Panc1 (cell line): ENCODE measurements around the gene KCNG2.

Experiments
- CTCF ChIP-seq: fragments of 450-650 bp; IDR thresholded peaks from 2 replicates; pipeline ENCODE4 v1.5.1; 2017; ENCODE audit warnings: mild to moderate bottlenecking
- POLR2AphosphoS5 ChIP-seq: IDR thresholded peaks from 2 replicates; pipeline ENCODE4 v1.6.1; 2012; ENCODE audit warnings: mild to moderate bottlenecking, low read depth, low read length, moderate library complexity
- TF ChIP-seq, protein P1 (sequence below), 2 experiments: IDR thresholded peaks; 2 replicates each; pipeline ENCODE4 v1.6.1; 2011 to 2012; ENCODE audit warnings: low read depth in 2 of 2, control low read depth in 1 of 2, low read length in 1 of 2, mild to moderate bottlenecking in 1 of 2, moderate library complexity in 1 of 2; ENCODE audit not compliant: insufficient read depth in 1 of 2

- TF ChIP-seq CTCF (no peak), POLR2AphosphoS5 (no peak)
- TF ChIP-seq, protein P1, sequence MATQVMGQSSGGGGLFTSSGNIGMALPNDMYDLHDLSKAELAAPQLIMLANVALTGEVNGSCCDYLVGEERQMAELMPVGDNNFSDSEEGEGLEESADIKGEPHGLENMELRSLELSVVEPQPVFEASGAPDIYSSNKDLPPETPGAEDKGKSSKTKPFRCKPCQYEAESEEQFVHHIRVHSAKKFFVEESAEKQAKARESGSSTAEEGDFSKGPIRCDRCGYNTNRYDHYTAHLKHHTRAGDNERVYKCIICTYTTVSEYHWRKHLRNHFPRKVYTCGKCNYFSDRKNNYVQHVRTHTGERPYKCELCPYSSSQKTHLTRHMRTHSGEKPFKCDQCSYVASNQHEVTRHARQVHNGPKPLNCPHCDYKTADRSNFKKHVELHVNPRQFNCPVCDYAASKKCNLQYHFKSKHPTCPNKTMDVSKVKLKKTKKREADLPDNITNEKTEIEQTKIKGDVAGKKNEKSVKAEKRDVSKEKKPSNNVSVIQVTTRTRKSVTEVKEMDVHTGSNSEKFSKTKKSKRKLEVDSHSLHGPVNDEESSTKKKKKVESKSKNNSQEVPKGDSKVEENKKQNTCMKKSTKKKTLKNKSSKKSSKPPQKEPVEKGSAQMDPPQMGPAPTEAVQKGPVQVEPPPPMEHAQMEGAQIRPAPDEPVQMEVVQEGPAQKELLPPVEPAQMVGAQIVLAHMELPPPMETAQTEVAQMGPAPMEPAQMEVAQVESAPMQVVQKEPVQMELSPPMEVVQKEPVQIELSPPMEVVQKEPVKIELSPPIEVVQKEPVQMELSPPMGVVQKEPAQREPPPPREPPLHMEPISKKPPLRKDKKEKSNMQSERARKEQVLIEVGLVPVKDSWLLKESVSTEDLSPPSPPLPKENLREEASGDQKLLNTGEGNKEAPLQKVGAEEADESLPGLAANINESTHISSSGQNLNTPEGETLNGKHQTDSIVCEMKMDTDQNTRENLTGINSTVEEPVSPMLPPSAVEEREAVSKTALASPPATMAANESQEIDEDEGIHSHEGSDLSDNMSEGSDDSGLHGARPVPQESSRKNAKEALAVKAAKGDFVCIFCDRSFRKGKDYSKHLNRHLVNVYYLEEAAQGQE (IDR thresholded peaks at IDR 0.05; ENCODE audit: insufficient read depth in 1 of 2, low read depth in 2 of 2, low read length in 1 of 2) = no peak
Measured at GRCh38 chr18:79856119-79857007, 58.6 kb downstream of the KCNG2 start.
